CD4-positive, alpha-beta T cell (primary cell): ENCODE measurements around the gene SDK1. TPM values are rescaled to one million over a fixed set of nuclear protein-coding genes. Genes with fewer than 3 reads are reported as not detected.

Experiments
- ATAC-seq: fragments of 200-7000 bp; cut with Tn5 transposase; one replicate; pipeline ENCODE4 v1.10.0; 2022; ENCODE audit warnings: mild to moderate bottlenecking; ENCODE audit not compliant: poor library complexity
- CTCF ChIA-PET: fragments of 350-600 bp; sonication (Branson Sonifier 250); formaldehyde crosslinking; loops from one replicate; lab custom pipeline; 2021; ENCODE audit warnings: antibody characterized with exemption, inconsistent platforms; lab: Charles Lee
- POLR2A ChIA-PET: fragments of 350-600 bp; sonication (Branson Sonifier 250); formaldehyde crosslinking; loops from one replicate; lab custom pipeline; 2021; ENCODE audit warnings: antibody characterized with exemption, inconsistent platforms; lab: Charles Lee
- DNase-seq, 14 experiments: peaks; one replicate each; pipeline ENCODE4 v3.0.0-alpha.2; 2013 to 2020; ENCODE audit warnings: mixed read lengths in 2 of 14
- H3K27ac ChIP-seq, 2 donors: one replicate each; pipeline versions ENCODE4 v1.5.1 to v1.7.0; 2013; ENCODE audit warnings: low read length in 2 of 2, low read depth in 1 of 2, mild to moderate bottlenecking in 1 of 2
- H3K27me3 ChIP-seq, 2 experiments: 1 replicate in 1 of 2; 2 replicates in 1 of 2; pipeline versions ENCODE4 v1.6.1 to v1.7.0; 2013; ENCODE audit warnings: low read length in 2 of 2, control low read depth in 1 of 2, mild to moderate bottlenecking in 1 of 2, moderate library complexity in 1 of 2; ENCODE audit not compliant: insufficient read depth in 2 of 2, control insufficient read depth in 1 of 2
- H3K36me3 ChIP-seq: one replicate; pipeline ENCODE4 v1.6.1; 2013; ENCODE audit warnings: low read length, control low read depth; ENCODE audit not compliant: insufficient read depth
- H3K4me1 ChIP-seq: one replicate; pipeline ENCODE4 v1.6.1; 2013; ENCODE audit warnings: low read length, control low read depth; ENCODE audit not compliant: insufficient read depth
- H3K4me3 ChIP-seq: one replicate; pipeline ENCODE4 v1.5.1; 2013; ENCODE audit warnings: mild to moderate bottlenecking, low read length, moderate library complexity
- H3K9me3 ChIP-seq, 2 experiments: 1 replicate in 1 of 2; 2 replicates in 1 of 2; pipeline versions ENCODE4 v1.6.1 to v1.7.0; 2013; ENCODE audit warnings: low read length in 2 of 2, mild to moderate bottlenecking in 2 of 2, control low read depth in 1 of 2, moderate library complexity in 1 of 2; ENCODE audit not compliant: control insufficient read depth in 1 of 2, insufficient read depth in 1 of 2
- H3K27ac Mint-ChIP-seq: one replicate; pipeline ENCODE4 v1.8.0; 2020; ENCODE audit warnings: mixed read lengths
- H3K27me3 Mint-ChIP-seq: one replicate; pipeline ENCODE4 v1.8.0; 2021; ENCODE audit warnings: mixed read lengths
- H3K36me3 Mint-ChIP-seq: one replicate; pipeline ENCODE4 v1.8.0; 2021; ENCODE audit warnings: low read depth, mixed read lengths
- H3K4me1 Mint-ChIP-seq: one replicate; pipeline ENCODE4 v1.8.0; 2021; ENCODE audit warnings: low read depth, mixed read lengths
- H3K4me3 Mint-ChIP-seq: one replicate; pipeline ENCODE4 v1.8.0; 2020; ENCODE audit warnings: mild to moderate bottlenecking, mixed read lengths
- H3K9me3 Mint-ChIP-seq: one replicate; pipeline ENCODE4 v1.8.0; 2020; ENCODE audit warnings: mixed read lengths
- intact Hi-C, 2 experiments: fragments of 100-400 bp; cut with DNase I in 1 of 2; cut with micrococcal nuclease in 1 of 2; formaldehyde crosslinking; loops; one replicate each; pipeline versions ENCODE4 v1.15.1 to v1.9.0; 2023 to 2025; cut with DNase I, micrococcal nuclease
- total RNA-seq, 174 experiments: library from RNA in 2 of 174; stranded (reverse) in 2 of 174; gene quantifications; one replicate each; pipeline ENCODE4 v1.2.3 and lab custom pipeline; 2021 to 2026
- TF ChIP-seq, protein P1 (sequence below): fragments of 200-600 bp; IDR thresholded peaks from one replicate; pipeline ENCODE4 v1.8.0; 2022; ENCODE audit warnings: antibody characterized with exemption, mild to moderate bottlenecking

Gene SDK1
- total RNA-seq, 2 experiments from 2014 or later: 1.1 to 1.3 TPM

DNA sequence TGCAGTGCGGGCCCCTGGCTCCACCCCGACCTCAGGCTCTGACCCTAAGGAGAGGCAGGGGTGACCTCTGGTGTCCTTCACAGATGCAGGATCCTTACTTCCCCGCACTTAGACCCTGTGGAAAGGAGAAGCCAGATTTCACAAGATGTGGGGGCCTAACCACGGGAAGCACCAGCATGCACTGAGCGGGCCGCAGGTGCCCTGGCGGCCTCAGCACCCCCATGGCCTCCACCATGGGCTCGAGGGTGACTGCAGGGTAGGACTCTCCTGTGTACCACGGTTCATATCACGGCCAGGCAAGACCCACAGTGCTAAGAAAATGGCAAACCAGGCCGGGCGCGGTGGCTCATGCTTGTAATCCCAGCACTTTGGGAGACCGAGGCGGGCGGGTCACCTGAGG is 971.1 kb downstream of the SDK1 start:
- ATAC-seq (no peak), DNase-seq (no peak)
- intact Hi-C loops: no loop called here
- TF ChIP-seq, protein P1, sequence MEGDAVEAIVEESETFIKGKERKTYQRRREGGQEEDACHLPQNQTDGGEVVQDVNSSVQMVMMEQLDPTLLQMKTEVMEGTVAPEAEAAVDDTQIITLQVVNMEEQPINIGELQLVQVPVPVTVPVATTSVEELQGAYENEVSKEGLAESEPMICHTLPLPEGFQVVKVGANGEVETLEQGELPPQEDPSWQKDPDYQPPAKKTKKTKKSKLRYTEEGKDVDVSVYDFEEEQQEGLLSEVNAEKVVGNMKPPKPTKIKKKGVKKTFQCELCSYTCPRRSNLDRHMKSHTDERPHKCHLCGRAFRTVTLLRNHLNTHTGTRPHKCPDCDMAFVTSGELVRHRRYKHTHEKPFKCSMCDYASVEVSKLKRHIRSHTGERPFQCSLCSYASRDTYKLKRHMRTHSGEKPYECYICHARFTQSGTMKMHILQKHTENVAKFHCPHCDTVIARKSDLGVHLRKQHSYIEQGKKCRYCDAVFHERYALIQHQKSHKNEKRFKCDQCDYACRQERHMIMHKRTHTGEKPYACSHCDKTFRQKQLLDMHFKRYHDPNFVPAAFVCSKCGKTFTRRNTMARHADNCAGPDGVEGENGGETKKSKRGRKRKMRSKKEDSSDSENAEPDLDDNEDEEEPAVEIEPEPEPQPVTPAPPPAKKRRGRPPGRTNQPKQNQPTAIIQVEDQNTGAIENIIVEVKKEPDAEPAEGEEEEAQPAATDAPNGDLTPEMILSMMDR: no peak
- Mint-ChIP-seq H3K4me1 (no peaks in the 10 kb centered on the region), H3K36me3 (no peaks in the 10 kb centered on the region), H3K9me3 (peaks cover 5% of the 10 kb centered on the region), H3K4me3 (no peak overlapping the region), H3K27ac (no peak overlapping the region), H3K27me3 (peaks cover 4% of the 10 kb centered on the region)
- Histone ChIP-seq H3K27me3 (no peaks in the 10 kb centered on the region), H3K36me3 (no peaks in the 10 kb centered on the region), H3K4me3 (no peak overlapping the region), H3K27ac (no peak overlapping the region), H3K4me1 (no peaks in the 10 kb centered on the region), H3K9me3 (peaks cover 0 to 70% of the 10 kb centered on the region in 2 experiments)
- POLR2A ChIA-PET: no interaction called here
- CTCF ChIA-PET: no interaction called here

GRCh38 chr7:4273566-4274230 is 972.6 kb downstream of the SDK1 start:
- DNase-seq: no peak
- no peaks in the 10 kb centered on the region for H3K27me3 Mint-ChIP-seq
- intact Hi-C loops: no loop called here
- no peak overlapping the region for H3K4me3 Mint-ChIP-seq
- Histone ChIP-seq H3K9me3 (peaks cover 0 to 62% of the 10 kb centered on the region in 2 experiments), H3K27me3 (no peaks in the 10 kb centered on the region), H3K27ac (no peak overlapping the region), H3K4me1 (no peaks in the 10 kb centered on the region), H3K4me3 (no peak overlapping the region), H3K36me3 (no peaks in the 10 kb centered on the region)
- peaks cover 5% of the 10 kb centered on the region for H3K9me3 Mint-ChIP-seq
- H3K27ac Mint-ChIP-seq: no peak overlapping the region
- H3K36me3 Mint-ChIP-seq: no peaks in the 10 kb centered on the region
- H3K4me1 Mint-ChIP-seq: no peaks in the 10 kb centered on the region
- ChIA-PET POLR2A (no interaction called here), CTCF (no interaction called here)
- TF ChIP-seq, protein P1: no peak
- ATAC-seq: no peak

DNA sequence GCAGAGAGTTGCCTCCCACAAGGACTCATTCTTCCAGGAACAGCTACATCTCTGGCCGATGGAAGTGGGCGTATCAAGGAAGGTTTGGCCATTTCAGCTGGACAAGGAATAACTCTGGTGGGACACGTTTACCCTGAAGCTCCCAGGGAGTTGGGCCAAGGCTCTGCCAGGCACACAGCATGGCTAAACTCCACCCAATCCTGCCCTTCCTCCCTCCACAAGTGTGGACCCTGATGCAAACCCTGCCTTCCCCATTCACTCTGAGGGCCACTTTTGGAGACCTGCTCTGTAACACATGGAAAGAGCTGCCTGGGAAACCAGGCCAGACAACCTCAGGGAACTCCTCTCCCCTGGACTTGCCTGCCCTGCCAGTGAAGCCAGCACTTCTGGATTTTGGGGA is 973.2 kb downstream of the SDK1 start:
- H3K27ac ChIP-seq: no peak overlapping the region
- DNase-seq: no peak
- Mint-ChIP-seq H3K27me3 (no peaks in the 10 kb centered on the region), H3K36me3 (no peaks in the 10 kb centered on the region), H3K27ac (no peak overlapping the region), H3K4me1 (no peaks in the 10 kb centered on the region), H3K9me3 (peaks cover 5% of the 10 kb centered on the region), H3K4me3 (no peak overlapping the region)
- TF ChIP-seq, protein P1: no peak
- no peaks in the 10 kb centered on the region for H3K27me3 ChIP-seq
- CTCF ChIA-PET: no interaction called here
- no peaks in the 10 kb centered on the region for H3K36me3 ChIP-seq
- ATAC-seq: no peak
- H3K4me3 ChIP-seq: no peak overlapping the region
- intact Hi-C loops: no loop called here
- H3K9me3 ChIP-seq: peaks cover 0 to 58% of the 10 kb centered on the region in 2 experiments
- POLR2A ChIA-PET: no interaction called here
- H3K4me1 ChIP-seq: no peaks in the 10 kb centered on the region
